ENCODE results near the gene RERE. TPM values are rescaled to one million over a fixed set of nuclear protein-coding genes. Genes with fewer than 3 reads are reported as not detected.

RERE gene
- total RNA-seq, 1 experiment from 2014 or later: 40.6 TPM

DNA sequence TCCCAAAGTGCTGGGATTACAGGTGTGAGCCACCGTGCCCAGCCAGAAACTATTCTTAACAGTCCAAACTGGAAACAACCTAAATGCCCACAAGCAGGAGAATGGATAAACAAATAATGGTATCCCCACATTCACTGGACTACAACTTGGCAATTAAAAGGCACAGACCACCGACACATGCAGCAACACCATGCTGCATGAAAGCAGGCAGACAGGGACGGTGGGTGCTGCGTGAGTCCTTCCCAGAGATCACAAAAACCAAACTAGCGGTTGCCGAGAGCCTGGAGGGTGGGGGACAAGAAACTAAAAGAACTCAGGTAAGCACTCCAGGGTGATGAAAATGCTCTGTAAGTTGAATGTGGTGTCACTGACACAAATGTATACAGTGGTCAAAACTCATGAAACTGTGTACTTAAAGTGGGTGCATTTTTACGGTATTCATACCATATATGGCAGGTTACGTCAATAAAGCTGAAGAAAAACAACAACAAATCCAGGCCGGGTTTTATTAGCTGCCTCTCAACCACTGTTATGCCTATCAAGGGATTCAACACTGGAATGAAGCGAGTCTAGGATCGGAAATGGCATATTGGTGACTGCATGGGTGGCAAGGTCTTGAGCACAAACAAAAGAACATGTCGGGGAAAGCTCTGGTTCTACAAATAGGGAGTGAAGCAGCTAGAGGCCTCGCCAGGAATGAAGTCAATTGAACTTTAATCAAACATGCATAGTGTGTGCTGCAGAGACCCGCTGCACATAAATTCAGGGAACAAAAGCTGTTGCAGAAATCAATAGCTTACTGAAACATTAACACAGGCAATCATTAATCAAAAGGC lies 447.2 kb downstream of the RERE start:
- Histone ChIP-seq H4K20me1 (ENCODE audit: insufficient read depth) (no peaks in the 10 kb centered on the region), H3K9me2 (ENCODE audit: insufficient read depth) (no peaks in the 10 kb centered on the region), H3K27ac (ENCODE audit: low read depth, low read length) (no peak overlapping the region), H3K9ac (ENCODE audit: low read length) (no peak overlapping the region), H3K9me3 (ENCODE audit: control insufficient read depth in 1 of 2, insufficient read depth in 1 of 2, low read depth in 1 of 2, low read length in 2 of 2) (no peaks in the 10 kb centered on the region), H2AFZ (ENCODE audit: low read depth, low read length, poor library complexity, severe bottlenecking) (no peak overlapping the region), H3K79me2 (ENCODE audit: insufficient read depth, low read length) (no peaks in the 10 kb centered on the region; the same call in none of the 2 replicates), H3K4me1 (ENCODE audit: control insufficient read depth in 1 of 2, insufficient read depth in 2 of 2, low read length in 2 of 2) (peaks cover 2 to 12% of the 10 kb centered on the region in 2 experiments; a peak in 2 of 4 replicates), H3K4me2 (ENCODE audit: low read length) (no peak overlapping the region), H3K36me3 (ENCODE audit: control insufficient read depth in 1 of 2, insufficient read depth in 2 of 2, low read length in 2 of 2) (0 out of 4 replicates have a peak, but pooled peaks cover 0 to 3% of the 10 kb centered on the region in 2 experiments), H3K4me3 (replicated peaks in 1 of 2; ENCODE audit: low read depth in 1 of 2, low read length in 2 of 2) (no peak overlapping the region), H3K27me3 (ENCODE audit: insufficient read depth, low read length) (no peaks in the 10 kb centered on the region)
- ChIA-PET RAD21 (ENCODE audit: low non-redundant PET in 1 of 2, low total read pairs in 2 of 2, uncharacterized antibody in 2 of 2, unreplicated experiment in 2 of 2) (no interaction called here), POLR2A (no interaction called here), CTCF (no interaction called here)
- no TSS peak for BruUV-seq (replicated peaks)
- ATAC-seq (no peak), DNase-seq (ENCODE audit: low read depth, low spot score) (no peak)
- TF ChIP-seq ZNF274 (IDR thresholded peaks at IDR 0.05; ENCODE audit: low read depth, low read length) (no peak), JUND (IDR thresholded peaks at IDR 0.05) (no peak), SRF (IDR thresholded peaks at IDR 0.05; ENCODE audit: low read depth) (peak; percentile 75)
- intact Hi-C loops (cut with micrococcal nuclease): loop anchor here (10.0 kb wide), 1 partner anchor 205 kb away; no protein-coding TSS in a partner anchor

DNA sequence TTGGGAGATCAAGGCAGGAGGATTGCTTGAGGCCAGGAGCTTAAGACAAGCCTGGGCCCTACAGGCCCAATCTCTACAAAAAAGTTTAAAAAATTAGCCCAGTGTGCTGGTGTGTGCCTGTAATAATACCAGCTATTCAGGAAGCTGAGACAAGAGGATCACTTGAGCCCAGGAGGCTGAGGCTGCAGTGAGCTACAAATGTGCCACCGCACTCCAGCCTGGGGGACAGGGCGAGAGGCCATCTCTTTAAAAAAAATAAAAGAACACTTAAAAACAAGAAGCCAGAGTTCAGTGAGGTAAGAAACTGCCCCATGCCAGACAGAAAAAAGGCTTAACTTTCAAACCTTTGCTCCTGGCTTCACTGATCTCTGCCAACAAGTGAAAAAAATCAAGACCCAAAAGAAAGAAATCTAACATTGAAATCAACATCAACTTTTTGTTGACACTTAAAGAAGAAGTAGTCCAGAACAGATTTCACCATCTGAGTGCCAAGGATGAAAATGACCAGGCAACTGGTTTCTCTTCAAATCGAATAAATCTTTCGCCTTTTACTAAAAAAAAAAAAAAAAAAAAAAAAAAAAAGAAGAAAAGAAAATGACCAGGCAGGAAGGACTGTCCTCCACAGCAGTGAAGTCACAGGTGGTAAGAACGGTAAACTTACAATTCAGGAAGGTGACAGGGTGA lies 448.3 kb downstream of the RERE start:
- Histone ChIP-seq H3K4me1 (ENCODE audit: control insufficient read depth in 1 of 2, insufficient read depth in 2 of 2, low read length in 2 of 2) (peaks cover 0 to 12% of the 10 kb centered on the region in 2 experiments; a peak in 2 of 4 replicates), H2AFZ (ENCODE audit: low read depth, low read length, poor library complexity, severe bottlenecking) (no peak overlapping the region), H3K4me2 (ENCODE audit: low read length) (no peak overlapping the region), H3K9me2 (ENCODE audit: insufficient read depth) (no peaks in the 10 kb centered on the region), H3K79me2 (ENCODE audit: insufficient read depth, low read length) (no peaks in the 10 kb centered on the region; the same call in none of the 2 replicates), H3K36me3 (ENCODE audit: control insufficient read depth in 1 of 2, insufficient read depth in 2 of 2, low read length in 2 of 2) (peaks cover 0 to 6% of the 10 kb centered on the region in 2 experiments; a peak in 1 of 4 replicates), H3K9ac (ENCODE audit: low read length) (no peak overlapping the region), H3K4me3 (replicated peaks in 1 of 2; ENCODE audit: low read depth in 1 of 2, low read length in 2 of 2) (no peak overlapping the region), H3K9me3 (ENCODE audit: control insufficient read depth in 1 of 2, insufficient read depth in 1 of 2, low read depth in 1 of 2, low read length in 2 of 2) (no peaks in the 10 kb centered on the region), H4K20me1 (ENCODE audit: insufficient read depth) (no peaks in the 10 kb centered on the region), H3K27me3 (ENCODE audit: insufficient read depth, low read length) (no peaks in the 10 kb centered on the region), H3K27ac (ENCODE audit: low read depth, low read length) (no peak overlapping the region)
- DNase-seq (ENCODE audit: low read depth, low spot score) (no peak), ATAC-seq (no peak)
- RAD21 ChIA-PET (ENCODE audit: low non-redundant PET in 1 of 2, low total read pairs in 2 of 2, uncharacterized antibody in 2 of 2, unreplicated experiment in 2 of 2): no interaction called here
- intact Hi-C loops (cut with micrococcal nuclease): no loop called here
- no peak for TF ChIP-seq JUND (IDR thresholded peaks at IDR 0.05)
- TF ChIP-seq, protein P1, sequence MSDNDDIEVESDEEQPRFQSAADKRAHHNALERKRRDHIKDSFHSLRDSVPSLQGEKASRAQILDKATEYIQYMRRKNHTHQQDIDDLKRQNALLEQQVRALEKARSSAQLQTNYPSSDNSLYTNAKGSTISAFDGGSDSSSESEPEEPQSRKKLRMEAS (IDR thresholded peaks at IDR 0.05): no peak
- no peak for TF ChIP-seq ELF1 (IDR thresholded peaks at IDR 0.05; ENCODE audit: borderline replicate concordance, low read depth)
- no peak for TF ChIP-seq EZH2 (IDR thresholded peaks at IDR 0.05)
- TF ChIP-seq TCF7L2 (IDR thresholded peaks at IDR 0.05; ENCODE audit: borderline replicate concordance, extremely low read depth, insufficient read depth, insufficient read length): no peak
- TF ChIP-seq SRF (IDR thresholded peaks at IDR 0.05; ENCODE audit: low read depth): no peak
- BruUV-seq (replicated peaks): no TSS peak
- POLR2A ChIA-PET: no interaction called here
- CTCF ChIA-PET: interaction anchor here (1.1 kb wide), 1 partner anchor 16 kb away, joined by 3 read pairs; no protein-coding TSS in a partner anchor
